SK-N-SH (cell line): ENCODE measurements around the gene ACKR3. TPM values are rescaled to one million over a fixed set of nuclear protein-coding genes. Genes with fewer than 3 reads are reported as not detected.

Experiments used
- CTCF ChIA-PET: fragments of 300-600, 350-600 bp; formaldehyde crosslinking; extraction: SDS; loops from one replicate; lab custom pipeline; 2021; lab: Yijun Ruan, JAX
- POLR2A ChIA-PET: fragments of 350-600 bp; sonication (Branson Sonifier 250); formaldehyde crosslinking; extraction: SDS; loops from one replicate; lab custom pipeline; 2020; ENCODE audit warnings: antibody characterized with exemption, inconsistent platforms; lab: Yijun Ruan, JAX
- DNase-seq: peaks from one replicate; pipeline ENCODE4 v3.0.0; 2012
- H2AFZ ChIP-seq: fragments of 200-600 bp; sonication (generic); 2 replicates; pipeline ENCODE4 v1.8.1; 2016; ENCODE audit warnings: antibody characterized with exemption, mild to moderate bottlenecking, low read depth
- H3F3A ChIP-seq: fragments of 200-600 bp; sonication (generic); replicated peaks from 2 replicates; pipeline ENCODE3; 2016; ENCODE audit warnings: antibody characterized with exemption, mild to moderate bottlenecking; ENCODE audit not compliant: insufficient read depth
- H3K27ac ChIP-seq, 2 experiments: fragments of 200-500 bp in 1 of 2; fragments of 200-600 bp in 1 of 2; sonication (Bioruptor generic) in 1 of 2; sonication (generic), shearing (Covaris generic) in 1 of 2; 2 replicates each; pipeline versions ENCODE4 v1.5.1 to v1.6.1; 2014 to 2016; ENCODE audit warnings: low read depth in 2 of 2, inconsistent platforms in 1 of 2, low read length in 1 of 2, mild to moderate bottlenecking in 1 of 2, mixed read lengths in 1 of 2
- H3K27me3 ChIP-seq: fragments of 200-600 bp; sonication (generic), shearing (Covaris generic); 2 replicates; pipeline ENCODE4 v1.6.1; 2016; ENCODE audit warnings: mixed run types; ENCODE audit not compliant: insufficient read depth
- H3K36me3 ChIP-seq, 2 experiments: fragments of 200-500 bp in 1 of 2; fragments of 200-600 bp in 1 of 2; sonication (Bioruptor generic) in 1 of 2; sonication (generic) in 1 of 2; replicated peaks in 1 of 2; 2 replicates each; pipeline versions ENCODE3 to v1.5.1; 2014 to 2016; ENCODE audit warnings: low read length in 1 of 2, mild to moderate bottlenecking in 1 of 2; ENCODE audit not compliant: insufficient read depth in 2 of 2, control insufficient read depth in 1 of 2
- H3K4me1 ChIP-seq, 2 experiments: fragments of 200-500 bp in 1 of 2; fragments of 200-600 bp in 1 of 2; sonication (Bioruptor generic) in 1 of 2; sonication (generic), shearing (Covaris generic) in 1 of 2; 2 replicates each; pipeline versions ENCODE4 v1.5.1 to v1.6.1; 2014 to 2016; ENCODE audit warnings: low read depth in 1 of 2, low read length in 1 of 2, mixed run types in 1 of 2; ENCODE audit not compliant: insufficient read depth in 2 of 2, control insufficient read depth in 1 of 2
- H3K4me2 ChIP-seq: fragments of 200-600 bp; sonication (generic), shearing (Covaris generic); 2 replicates; pipeline ENCODE4 v1.6.1; 2017; ENCODE audit warnings: mixed run types
- H3K4me3 ChIP-seq, 2 experiments: fragments of 200-500 bp in 1 of 2; fragments of 200-600 bp in 1 of 2; sonication (Bioruptor generic) in 1 of 2; sonication (generic), shearing (Covaris generic) in 1 of 2; 2 replicates each; pipeline versions ENCODE4 v1.5.1 to v1.8.1; 2014 to 2016; ENCODE audit warnings: low read depth in 2 of 2, inconsistent platforms in 1 of 2, low read length in 1 of 2, mild to moderate bottlenecking in 1 of 2, mixed read lengths in 1 of 2, moderate library complexity in 1 of 2
- H3K79me2 ChIP-seq: fragments of 200-600 bp; sonication (generic); 2 replicates; pipeline ENCODE4 v1.8.1; 2017; ENCODE audit warnings: mild to moderate bottlenecking; ENCODE audit not compliant: insufficient read depth
- H3K9ac ChIP-seq: fragments of 200-600 bp; sonication (generic); 2 replicates; pipeline ENCODE4 v1.6.1; 2017; ENCODE audit warnings: mixed run types
- H3K9me2 ChIP-seq: fragments of 200-600 bp; sonication (generic); 2 replicates; pipeline ENCODE4 v1.6.1; 2017; ENCODE audit warnings: mixed run types
- H3K9me3 ChIP-seq: fragments of 200-600 bp; sonication (generic); 2 replicates; pipeline ENCODE4 v1.6.1; 2017; ENCODE audit warnings: mixed run types, mild to moderate bottlenecking, moderate library complexity
- H4K20me1 ChIP-seq: fragments of 200-600 bp; sonication (generic); 2 replicates; pipeline ENCODE4 v1.6.1; 2017; ENCODE audit warnings: mild to moderate bottlenecking, mixed run types; ENCODE audit not compliant: insufficient read depth
- CHD2 ChIP-seq: fragments of 150-350 bp; IDR thresholded peaks from 2 replicates; pipeline ENCODE4 v1.6.1; 2018; ENCODE audit warnings: low read length; ENCODE audit not compliant: partially characterized antibody
- CTCF ChIP-seq: fragments of 200-600 bp; sonication (generic); IDR thresholded peaks from 2 replicates; pipeline ENCODE4 v1.6.1; 2017; ENCODE audit warnings: antibody characterized with exemption, mild to moderate bottlenecking, moderate library complexity
- ELF1 ChIP-seq: IDR thresholded peaks from 2 replicates; pipeline ENCODE4 v1.4.0; 2012
- EP300 ChIP-seq, 2 experiments: IDR thresholded peaks; 2 replicates each; pipeline versions ENCODE4 v1.4.0 to v1.6.1; 2012; ENCODE audit warnings: borderline replicate concordance in 1 of 2, low read depth in 1 of 2, low read length in 1 of 2
- FOSL2 ChIP-seq: IDR thresholded peaks from 2 replicates; pipeline ENCODE4 v1.4.0; 2012; ENCODE audit warnings: low read depth, mild to moderate bottlenecking, moderate library complexity, borderline replicate concordance
- GATA2 ChIP-seq: sonication (generic); formaldehyde crosslinking; IDR thresholded peaks from 2 replicates; pipeline ENCODE4 v1.5.0; 2020; ENCODE audit warnings: mild to moderate bottlenecking, missing genetic modification reagents
- IRF3 ChIP-seq: fragments of 150-350 bp; IDR thresholded peaks from 2 replicates; pipeline ENCODE4 v1.6.1; 2016; ENCODE audit warnings: mild to moderate bottlenecking, low read depth, low read length
- JUND ChIP-seq: IDR thresholded peaks from 2 replicates; pipeline ENCODE4 v1.4.0; 2012
- MXI1 ChIP-seq: IDR thresholded peaks from 2 replicates; pipeline ENCODE4 v1.6.1; 2012; ENCODE audit warnings: mild to moderate bottlenecking, low read depth, low read length, improper control_type of control experiment
- POLR2AphosphoS5 ChIP-seq: IDR thresholded peaks from 2 replicates; pipeline ENCODE4 v1.6.1; 2012; ENCODE audit warnings: low read depth, low read length
- RAD21 ChIP-seq: IDR thresholded peaks from 2 replicates; pipeline ENCODE4 v1.6.1; 2012; ENCODE audit warnings: mild to moderate bottlenecking, low read length
- RXRA ChIP-seq: IDR thresholded peaks from 2 replicates; pipeline ENCODE4 v1.4.0; 2012; ENCODE audit warnings: low read depth, mild to moderate bottlenecking, borderline replicate concordance
- SMC3 ChIP-seq: IDR thresholded peaks from 2 replicates; pipeline ENCODE4 v1.6.1; 2012; ENCODE audit warnings: low read depth, low read length, improper control_type of control experiment
- TCF12 ChIP-seq: IDR thresholded peaks from 2 replicates; pipeline ENCODE4 v1.4.0; 2012
- TEAD4 ChIP-seq: IDR thresholded peaks from 2 replicates; pipeline ENCODE4 v1.4.0; 2012; ENCODE audit warnings: mild to moderate bottlenecking, borderline replicate concordance; ENCODE audit not compliant: insufficient read depth
- ZBTB33 ChIP-seq: IDR thresholded peaks from 2 replicates; pipeline ENCODE4 v1.4.0; 2012; ENCODE audit warnings: low read depth, borderline replicate concordance
- WGBS: methylation state at CpG from one replicate; pipeline ENCODE4 v1.1.6; 2017; ENCODE audit warnings: low lambda C conversion rate; 5-methylcytosine and 5-hydroxymethylcytosine counted together
- polyA plus RNA-seq, 3 experiments: library from polyadenylated mRNA; depleted of rRNA; stranded (reverse); fragments of >200 nt; gene quantifications; 2 replicates each; pipeline ENCODE4 v1.2.3, GENCODE V29; 2012
- TF ChIP-seq, protein P1 (sequence below): IDR thresholded peaks from 2 replicates; pipeline ENCODE4 v1.4.0; 2012; ENCODE audit warnings: low read depth, borderline replicate concordance
- TF ChIP-seq, protein P2 (sequence below): IDR thresholded peaks from 2 replicates; pipeline ENCODE4 v1.6.1; 2012; ENCODE audit warnings: mild to moderate bottlenecking, low read depth, low read length, moderate library complexity

The ACKR3 gene
- polyA plus RNA-seq, 1 of the 3 experiments (the other 2 are of a cell fraction), result not detected

DNA sequence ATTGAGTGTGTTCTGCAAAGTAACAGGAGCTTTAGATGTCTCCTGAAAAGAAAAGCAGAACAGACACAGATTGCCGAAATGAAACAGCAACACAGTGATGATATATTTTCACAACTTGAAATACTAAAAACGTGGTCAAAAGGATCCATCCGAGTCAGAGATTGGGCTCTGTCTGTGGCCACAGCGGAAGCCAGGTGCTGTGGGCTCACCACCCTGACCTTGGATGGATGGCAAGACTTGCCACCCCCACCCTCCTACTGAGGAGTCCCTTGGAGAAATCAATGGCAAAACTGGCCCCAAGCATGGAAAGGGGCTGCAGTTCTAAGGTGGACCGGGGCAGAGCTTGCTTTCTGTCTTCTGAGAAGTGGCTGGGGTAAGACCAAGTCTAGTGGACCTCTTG is 31.4 kb upstream of the ACKR3 start:
- no peak for DNase-seq
- no peaks in the 10 kb centered on the region for H3K79me2 ChIP-seq
- H3K4me1 ChIP-seq, result no peaks in the 10 kb centered on the region
- H3K4me3 ChIP-seq, result no peak overlapping the region
- no peak for TF ChIP-seq RXRA
- TF ChIP-seq TEAD4, result no peak
- no peak for TF ChIP-seq SMC3
- TF ChIP-seq, protein P1, sequence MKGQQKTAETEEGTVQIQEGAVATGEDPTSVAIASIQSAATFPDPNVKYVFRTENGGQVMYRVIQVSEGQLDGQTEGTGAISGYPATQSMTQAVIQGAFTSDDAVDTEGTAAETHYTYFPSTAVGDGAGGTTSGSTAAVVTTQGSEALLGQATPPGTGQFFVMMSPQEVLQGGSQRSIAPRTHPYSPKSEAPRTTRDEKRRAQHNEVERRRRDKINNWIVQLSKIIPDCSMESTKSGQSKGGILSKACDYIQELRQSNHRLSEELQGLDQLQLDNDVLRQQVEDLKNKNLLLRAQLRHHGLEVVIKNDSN, result no peak
- TF ChIP-seq ELF1, result no peak
- no peak for TF ChIP-seq RAD21
- TF ChIP-seq TCF12, result no peak
- no peak for TF ChIP-seq EP300 (IDR thresholded peaks at IDR 0.05; ENCODE audit: borderline replicate concordance in 1 of 2, low read depth in 1 of 2, low read length in 1 of 2)
- TF ChIP-seq, protein P2, sequence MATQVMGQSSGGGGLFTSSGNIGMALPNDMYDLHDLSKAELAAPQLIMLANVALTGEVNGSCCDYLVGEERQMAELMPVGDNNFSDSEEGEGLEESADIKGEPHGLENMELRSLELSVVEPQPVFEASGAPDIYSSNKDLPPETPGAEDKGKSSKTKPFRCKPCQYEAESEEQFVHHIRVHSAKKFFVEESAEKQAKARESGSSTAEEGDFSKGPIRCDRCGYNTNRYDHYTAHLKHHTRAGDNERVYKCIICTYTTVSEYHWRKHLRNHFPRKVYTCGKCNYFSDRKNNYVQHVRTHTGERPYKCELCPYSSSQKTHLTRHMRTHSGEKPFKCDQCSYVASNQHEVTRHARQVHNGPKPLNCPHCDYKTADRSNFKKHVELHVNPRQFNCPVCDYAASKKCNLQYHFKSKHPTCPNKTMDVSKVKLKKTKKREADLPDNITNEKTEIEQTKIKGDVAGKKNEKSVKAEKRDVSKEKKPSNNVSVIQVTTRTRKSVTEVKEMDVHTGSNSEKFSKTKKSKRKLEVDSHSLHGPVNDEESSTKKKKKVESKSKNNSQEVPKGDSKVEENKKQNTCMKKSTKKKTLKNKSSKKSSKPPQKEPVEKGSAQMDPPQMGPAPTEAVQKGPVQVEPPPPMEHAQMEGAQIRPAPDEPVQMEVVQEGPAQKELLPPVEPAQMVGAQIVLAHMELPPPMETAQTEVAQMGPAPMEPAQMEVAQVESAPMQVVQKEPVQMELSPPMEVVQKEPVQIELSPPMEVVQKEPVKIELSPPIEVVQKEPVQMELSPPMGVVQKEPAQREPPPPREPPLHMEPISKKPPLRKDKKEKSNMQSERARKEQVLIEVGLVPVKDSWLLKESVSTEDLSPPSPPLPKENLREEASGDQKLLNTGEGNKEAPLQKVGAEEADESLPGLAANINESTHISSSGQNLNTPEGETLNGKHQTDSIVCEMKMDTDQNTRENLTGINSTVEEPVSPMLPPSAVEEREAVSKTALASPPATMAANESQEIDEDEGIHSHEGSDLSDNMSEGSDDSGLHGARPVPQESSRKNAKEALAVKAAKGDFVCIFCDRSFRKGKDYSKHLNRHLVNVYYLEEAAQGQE, result no peak
- TF ChIP-seq POLR2AphosphoS5, result no peak
- no peak for TF ChIP-seq CTCF
- no peak for TF ChIP-seq CHD2
- no peak for TF ChIP-seq FOSL2
- no peak for TF ChIP-seq GATA2
- TF ChIP-seq MXI1, result no peak
- TF ChIP-seq IRF3, result no peak
- TF ChIP-seq ZBTB33, result no peak
- TF ChIP-seq JUND, result no peak
- TF ChIP-seq, all 33 proteins: peak for 0
- Histone ChIP-seq H4K20me1 (no peaks in the 10 kb centered on the region), H2AFZ (no peak overlapping the region), H3K9ac (no peak overlapping the region), H3K27me3 (no peaks in the 10 kb centered on the region), H3K9me3 (no peaks in the 10 kb centered on the region), H3K4me2 (no peak overlapping the region), H3K9me2 (no peaks in the 10 kb centered on the region), H3K36me3 (no peaks in the 10 kb centered on the region), H3K27ac (no peak overlapping the region), H3F3A (no peaks in the 10 kb centered on the region)
- 27% methylated on average over 5 of the region's 5 CpGs for WGBS
- POLR2A ChIA-PET, result no interaction called here
- CTCF ChIA-PET, result no interaction called here
